Measurements from ENCODE around the gene DCPS. TPM values are rescaled to one million over a fixed set of nuclear protein-coding genes. Genes with fewer than 3 reads are reported as not detected.

DCPS gene
- total RNA-seq, 1 experiment from 2014 or later = 34.8 TPM

- intact Hi-C loops (cut with micrococcal nuclease; ENCODE audit: unreplicated experiment) = no loop called here
- no peak for DNase-seq (ENCODE audit: low read depth, low spot score)
- Histone ChIP-seq H3K9me3 (ENCODE audit: control insufficient read depth, insufficient read depth, low read depth, low read length) (no peaks in the 10 kb centered on the region), H3K36me3 (ENCODE audit: control insufficient read depth, insufficient read depth, low read length) (peaks cover 3% of the 10 kb centered on the region; the same call in 1 of the 2 replicates), H3K27ac (ENCODE audit: low read length) (0 out of 2 replicates have a peak overlapping the region, but pooled peaks have one; percentile 48), H3K27me3 (ENCODE audit: control insufficient read depth, insufficient read depth, low read length) (no peaks in the 10 kb centered on the region), H3K4me1 (ENCODE audit: control insufficient read depth, insufficient read depth, low read length) (peaks cover 53% of the 10 kb centered on the region), H3K4me3 (ENCODE audit: low read depth in 2 of 2, low read length in 2 of 2) (no peak overlapping the region)
- TF ChIP-seq CTCF (IDR thresholded peaks at IDR 0.05) (no peak), SIN3A (IDR thresholded peaks at IDR 0.05; ENCODE audit: borderline replicate concordance, insufficient read depth, low read depth, low read length) (no peak), TCF7L2 (IDR thresholded peaks at IDR 0.05; ENCODE audit: low read depth, low read length) (no peak), POLR2AphosphoS5 (IDR thresholded peaks at IDR 0.05; ENCODE audit: low read depth, low read length) (no peak), REST (IDR thresholded peaks at IDR 0.05; ENCODE audit: insufficient read depth in 1 of 2, low read depth in 2 of 2, low read length in 1 of 2) (no peak)
- CTCF ChIA-PET = interaction anchor here (0.6 kb wide), 1 partner anchor 49 kb away, joined by 3 read pairs; no protein-coding TSS in a partner anchor
- BruUV-seq (replicated peaks) = no TSS peak
- ATAC-seq = no peak
- POLR2A ChIA-PET = no interaction called here
- in situ Hi-C loops (cut with HindIII; ENCODE audit: low pct_unique_long_range_greater_than_20kb, low sequenced_read_pairs) = no loop called here
Measured at GRCh38 chr11:126359431-126360048, 55.7 kb downstream of the DCPS start.

GRCh38 chr11:126360049-126360446 lies 56.2 kb downstream of the DCPS start:
- no peak for ATAC-seq
- no TSS peak for BruUV-seq (replicated peaks)
- CTCF ChIA-PET = no interaction called here

More at GRCh38 chr11:126360049-126360446, 56.2 kb downstream of the DCPS start:
- Histone ChIP-seq H3K27ac (ENCODE audit: low read length) (no peak overlapping the region), H3K4me1 (ENCODE audit: control insufficient read depth, insufficient read depth, low read length) (peaks cover 51% of the 10 kb centered on the region), H3K36me3 (ENCODE audit: control insufficient read depth, insufficient read depth, low read length) (no peaks in the 10 kb centered on the region; the same call in 1 of the 2 replicates), H3K4me3 (ENCODE audit: low read depth in 2 of 2, low read length in 2 of 2) (no peak overlapping the region), H3K9me3 (ENCODE audit: control insufficient read depth, insufficient read depth, low read depth, low read length) (no peaks in the 10 kb centered on the region), H3K27me3 (ENCODE audit: control insufficient read depth, insufficient read depth, low read length) (no peaks in the 10 kb centered on the region)
- intact Hi-C loops (cut with micrococcal nuclease; ENCODE audit: unreplicated experiment) = no loop called here
- TF ChIP-seq REST (IDR thresholded peaks at IDR 0.05; ENCODE audit: insufficient read depth in 1 of 2, low read depth in 2 of 2, low read length in 1 of 2) (no peak), SIN3A (IDR thresholded peaks at IDR 0.05; ENCODE audit: borderline replicate concordance, insufficient read depth, low read depth, low read length) (no peak)
- in situ Hi-C loops (cut with HindIII; ENCODE audit: low pct_unique_long_range_greater_than_20kb, low sequenced_read_pairs) = no loop called here
- DNase-seq (ENCODE audit: low read depth, low spot score) = no peak
- POLR2A ChIA-PET = no interaction called here
